DND-41 (cell line): ENCODE results near the gene MARCHF2.

Experiments
- ATAC-seq: fragments of 200-7000 bp; cut with Tn5 transposase; 3 replicates; pipeline ENCODE4 v1.9.1; 2021; ENCODE audit warnings: low read depth; ENCODE audit not compliant: insufficient read depth
- DNase-seq: peaks from one replicate; pipeline ENCODE4 v3.0.0-alpha.2; 2020
- H2AFZ ChIP-seq: 2 replicates; pipeline ENCODE4 v1.6.0; 2012; ENCODE audit warnings: low read depth, low read length
- H3K27ac ChIP-seq: 2 replicates; pipeline ENCODE4 v1.5.1; 2012; ENCODE audit warnings: low read length, inconsistent platforms
- H3K27me3 ChIP-seq: fragments of 200-600 bp; sonication (generic); 2 replicates; pipeline ENCODE4 v1.6.0; 2012; ENCODE audit warnings: low read length, mild to moderate bottlenecking, inconsistent platforms; ENCODE audit not compliant: insufficient read depth, poor library complexity
- H3K36me3 ChIP-seq: 2 replicates; pipeline ENCODE4 v1.5.1; 2012; ENCODE audit warnings: low read length, inconsistent platforms; ENCODE audit not compliant: insufficient read depth
- H3K4me1 ChIP-seq: 2 replicates; pipeline ENCODE4 v1.5.1; 2012; ENCODE audit warnings: mild to moderate bottlenecking, low read length; ENCODE audit not compliant: insufficient read depth
- H3K4me2 ChIP-seq: 2 replicates; pipeline ENCODE4 v1.6.0; 2012; ENCODE audit warnings: mild to moderate bottlenecking, moderate library complexity, low read length, inconsistent platforms; ENCODE audit not compliant: insufficient read depth
- H3K4me3 ChIP-seq, 2 experiments: fragments of 200-600 bp in 1 of 2; shearing (Covaris generic) in 1 of 2; 2 replicates each; pipeline ENCODE4 v1.5.1; 2012 to 2016; ENCODE audit warnings: inconsistent platforms in 2 of 2, low read length in 2 of 2, mild to moderate bottlenecking in 2 of 2, low read depth in 1 of 2, moderate library complexity in 1 of 2
- H3K79me2 ChIP-seq: 2 replicates; pipeline ENCODE4 v1.6.0; 2012; ENCODE audit warnings: low read length, inconsistent platforms; ENCODE audit not compliant: insufficient read depth
- H3K9ac ChIP-seq: 2 replicates; pipeline ENCODE4 v1.6.0; 2012; ENCODE audit warnings: low read depth, mild to moderate bottlenecking, inconsistent platforms, low read length, moderate library complexity
- H3K9me3 ChIP-seq: 2 replicates; pipeline ENCODE4 v1.5.1; 2012; ENCODE audit warnings: low read length, moderate library complexity, mild to moderate bottlenecking, inconsistent platforms; ENCODE audit not compliant: insufficient read depth, severe bottlenecking
- H4K20me1 ChIP-seq: 2 replicates; pipeline ENCODE4 v1.6.0; 2012; ENCODE audit warnings: low read length; ENCODE audit not compliant: insufficient read depth
- CTCF ChIP-seq: IDR thresholded peaks from 2 replicates; pipeline ENCODE4 v1.5.1; 2012; ENCODE audit warnings: borderline replicate concordance, low read length, moderate library complexity, mild to moderate bottlenecking; ENCODE audit not compliant: poor library complexity, severe bottlenecking; ENCODE audit errors: extremely low read depth
- EZH2 ChIP-seq: IDR thresholded peaks from 3 replicates; pipeline ENCODE4 v1.6.1; 2012; ENCODE audit warnings: borderline replicate concordance, low read depth, mild to moderate bottlenecking, moderate library complexity, low read length, inconsistent platforms; ENCODE audit not compliant: severe bottlenecking

MARCHF2 gene

GRCh38 chr19:8481616-8482015 is 68.5 kb downstream of the MARCHF2 start:
- peaks cover 85% of the 10 kb centered on the region for H3K79me2 ChIP-seq
- H3K36me3 ChIP-seq: peaks cover 93% of the 10 kb centered on the region
- no peak for DNase-seq

GRCh38 chr19:8482696-8483095 is 69.6 kb downstream of the MARCHF2 start:
- DNase-seq (no peak), ATAC-seq (no peak)
- Histone ChIP-seq H3K79me2 (peaks cover 75% of the 10 kb centered on the region), H3K9me3 (no peaks in the 10 kb centered on the region), H3K9ac (no peak overlapping the region), H3K4me1 (no peaks in the 10 kb centered on the region), H2AFZ (no peak overlapping the region), H3K4me2 (no peak overlapping the region), H3K27ac (no peak overlapping the region), H4K20me1 (peaks cover 92% of the 10 kb centered on the region), H3K36me3 (peaks cover 93% of the 10 kb centered on the region), H3K4me3 (no peak overlapping the region), H3K27me3 (no peaks in the 10 kb centered on the region)
- TF ChIP-seq EZH2 (no peak), CTCF (no peak)

More at GRCh38 chr19:8481616-8482015, 68.5 kb downstream of the MARCHF2 start:
- H2AFZ ChIP-seq: no peak overlapping the region
- no peak for TF ChIP-seq EZH2
- no peak for TF ChIP-seq CTCF
- H3K27ac ChIP-seq: no peak overlapping the region
- no peaks in the 10 kb centered on the region for H3K27me3 ChIP-seq
- no peaks in the 10 kb centered on the region for H3K4me1 ChIP-seq
- peaks cover 92% of the 10 kb centered on the region for H4K20me1 ChIP-seq
- no peaks in the 10 kb centered on the region for H3K9me3 ChIP-seq
- ATAC-seq: no peak
- H3K4me2 ChIP-seq: no peak overlapping the region
- no peak overlapping the region for H3K9ac ChIP-seq
- no peak overlapping the region for H3K4me3 ChIP-seq

GRCh38 chr19:8483165-8483564 is 70.1 kb downstream of the MARCHF2 start:
- Histone ChIP-seq H3K4me2 (no peak overlapping the region), H3K4me3 (no peak overlapping the region), H3K27ac (no peak overlapping the region), H3K4me1 (no peaks in the 10 kb centered on the region), H3K27me3 (no peaks in the 10 kb centered on the region), H3K36me3 (peaks cover 93% of the 10 kb centered on the region), H3K9me3 (no peaks in the 10 kb centered on the region), H3K79me2 (peaks cover 70% of the 10 kb centered on the region), H4K20me1 (peaks cover 92% of the 10 kb centered on the region), H3K9ac (no peak overlapping the region), H2AFZ (no peak overlapping the region)
- DNase-seq (no peak), ATAC-seq (no peak)
- TF ChIP-seq EZH2 (no peak), CTCF (no peak)

- Histone ChIP-seq H3K4me3 (no peak overlapping the region), H3K79me2 (peaks cover 58% of the 10 kb centered on the region), H3K27ac (no peak overlapping the region), H4K20me1 (peaks cover 89% of the 10 kb centered on the region), H3K27me3 (no peaks in the 10 kb centered on the region), H3K36me3 (peaks cover 92% of the 10 kb centered on the region), H3K9ac (no peak overlapping the region), H2AFZ (no peak overlapping the region), H3K4me1 (no peaks in the 10 kb centered on the region), H3K9me3 (no peaks in the 10 kb centered on the region), H3K4me2 (no peak overlapping the region)
- no peak for TF ChIP-seq EZH2
- TF ChIP-seq CTCF: no peak
- no peak for DNase-seq
- no peak for ATAC-seq
Observed at GRCh38 chr19:8484331-8484894, 71.3 kb downstream of the MARCHF2 start.
